ENCODE measurements around the gene TCP11L2. TPM values are rescaled to one million over a fixed set of nuclear protein-coding genes. Genes with fewer than 3 reads are reported as not detected.

The TCP11L2 gene
- 10 to 100 TPM in 6 of 7 donors, 1 to 10 TPM in 1; 8.5 to 41.7 (median 30.3) TPM for total RNA-seq
- polyA plus RNA-seq: 10 to 100 TPM; 10.3 to 13.1 TPM
- long read RNA-seq, donor 1, partial matches to known transcripts: 0 of 1 reads
- long read RNA-seq, donor 1, other reads (novel, unspliced or antisense): 0 of 1 reads
- long read RNA-seq, donor 2: 0 reads
- long read RNA-seq, donor 3, partial matches to known transcripts: 0 of 7 reads
- long read RNA-seq, donor 3, other reads (novel, unspliced or antisense): 4 of 7 reads

DNA sequence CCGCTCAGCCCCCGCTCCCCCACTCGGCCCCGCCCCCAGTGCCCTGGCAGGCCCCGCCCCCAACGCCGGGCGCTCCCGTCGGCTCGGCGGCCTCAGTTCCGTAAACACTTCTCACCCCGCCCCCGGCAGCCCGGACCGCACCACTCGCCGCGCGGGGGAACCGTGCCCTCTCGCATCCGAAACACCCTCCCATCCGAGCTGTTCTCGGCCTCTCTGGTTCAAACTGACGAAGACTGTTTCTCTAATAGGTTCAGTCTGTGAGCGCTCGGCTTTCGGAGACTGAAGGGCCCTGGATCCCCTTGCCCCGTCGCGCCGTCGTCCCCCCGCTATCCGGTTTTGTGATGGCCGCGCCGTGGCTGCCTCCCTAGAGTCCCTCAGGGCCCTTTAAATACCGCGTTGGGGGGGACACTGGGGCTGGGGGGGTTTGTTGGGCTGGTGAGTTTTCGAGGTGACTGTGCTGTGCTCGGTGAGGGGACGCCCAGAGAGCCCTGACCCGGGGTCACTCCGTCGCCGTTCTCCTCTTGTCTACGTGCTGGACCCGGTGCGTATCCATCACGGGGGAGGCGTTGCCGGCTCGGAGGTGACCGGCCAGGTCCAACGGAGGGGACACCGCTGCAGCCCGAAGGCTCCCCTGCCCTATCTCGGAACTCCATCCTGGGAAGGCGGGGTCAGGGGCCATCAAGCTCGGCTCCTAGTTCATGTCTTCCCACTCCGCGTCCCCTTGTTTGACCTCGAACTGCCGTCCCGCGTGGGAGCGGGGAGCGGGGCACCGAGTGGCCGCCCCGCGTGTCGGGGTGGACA lies at the start of gene TCP11L2:
Gene TCP11L2, plus strand, starts transcription at position 333 of the 801 bp plus-strand sequence. CDS start 8,343 bp downstream, outside the sequence.
- peak within 1 kb of the TSS; percentile 75 for H3K4me3 ChIP-seq
- H3K9me3 ChIP-seq: no peaks in the 10 kb centered on the region
- peak; percentile 87 to 93 (median 90) for DNase-seq
- 0 to 1% (median 1%) methylated on average over 51 to 74 of the region's 76 CpGs for WGBS, 3 donors
- peak within 1 kb of the TSS; percentile 86 to 89 for H3K27ac ChIP-seq
- H3K27me3 ChIP-seq: no peaks in the 10 kb centered on the region
- no peaks in the 10 kb centered on the region for H3K36me3 ChIP-seq
- no peak for TF ChIP-seq EP300 (IDR thresholded peaks at IDR 0.05)
- TF ChIP-seq POLR2A (IDR thresholded peaks at IDR 0.05): peak; percentile 55
- TF ChIP-seq, protein P1, sequence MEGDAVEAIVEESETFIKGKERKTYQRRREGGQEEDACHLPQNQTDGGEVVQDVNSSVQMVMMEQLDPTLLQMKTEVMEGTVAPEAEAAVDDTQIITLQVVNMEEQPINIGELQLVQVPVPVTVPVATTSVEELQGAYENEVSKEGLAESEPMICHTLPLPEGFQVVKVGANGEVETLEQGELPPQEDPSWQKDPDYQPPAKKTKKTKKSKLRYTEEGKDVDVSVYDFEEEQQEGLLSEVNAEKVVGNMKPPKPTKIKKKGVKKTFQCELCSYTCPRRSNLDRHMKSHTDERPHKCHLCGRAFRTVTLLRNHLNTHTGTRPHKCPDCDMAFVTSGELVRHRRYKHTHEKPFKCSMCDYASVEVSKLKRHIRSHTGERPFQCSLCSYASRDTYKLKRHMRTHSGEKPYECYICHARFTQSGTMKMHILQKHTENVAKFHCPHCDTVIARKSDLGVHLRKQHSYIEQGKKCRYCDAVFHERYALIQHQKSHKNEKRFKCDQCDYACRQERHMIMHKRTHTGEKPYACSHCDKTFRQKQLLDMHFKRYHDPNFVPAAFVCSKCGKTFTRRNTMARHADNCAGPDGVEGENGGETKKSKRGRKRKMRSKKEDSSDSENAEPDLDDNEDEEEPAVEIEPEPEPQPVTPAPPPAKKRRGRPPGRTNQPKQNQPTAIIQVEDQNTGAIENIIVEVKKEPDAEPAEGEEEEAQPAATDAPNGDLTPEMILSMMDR (IDR thresholded peaks at IDR 0.05): peak in 1 of 3 donors; percentile 28
- intact Hi-C loops (cut with DNase I): loop anchor here in 1 of 4 donors (5.0 kb wide), 1 partner anchor 55 kb away; the partner anchor contains the start of gene CKAP4
- peaks cover 7% of the 10 kb centered on the region for H3K4me1 ChIP-seq (ENCODE audit: insufficient read depth)

DNA sequence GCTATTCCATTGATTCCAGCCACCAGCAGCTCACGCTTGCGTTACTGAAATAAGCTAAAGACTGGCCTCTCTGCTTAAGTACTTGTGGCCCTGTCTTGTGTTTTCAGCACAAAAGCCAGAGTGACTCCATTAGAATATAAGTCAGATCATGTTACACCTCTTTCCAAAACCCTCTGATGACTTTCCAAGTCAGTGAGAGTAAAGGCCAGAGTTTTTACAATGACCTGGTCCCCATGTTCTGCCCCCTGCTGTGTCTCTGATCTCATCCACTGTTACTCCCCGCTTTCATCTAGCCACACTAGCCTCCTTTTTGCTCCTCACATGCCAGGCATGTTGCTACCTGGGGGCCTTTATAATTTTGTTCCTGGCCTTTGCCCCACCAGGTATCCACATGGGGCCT lies 47.8 kb upstream of the TCP11L2 start:
- Histone ChIP-seq H3K9me3 (no peaks in the 10 kb centered on the region), H3K4me3 (no peak overlapping the region), H3K36me3 (no peaks in the 10 kb centered on the region), H3K27me3 (no peaks in the 10 kb centered on the region), H3K4me1 (ENCODE audit: insufficient read depth) (peaks cover 2% of the 10 kb centered on the region), H3K27ac (no peak overlapping the region)
- TF ChIP-seq EP300 (IDR thresholded peaks at IDR 0.05): no peak
- TF ChIP-seq POLR2A (IDR thresholded peaks at IDR 0.05): no peak
- TF ChIP-seq, protein P1 (IDR thresholded peaks at IDR 0.05): no peak
- intact Hi-C loops (cut with DNase I): no loop called here
- 90 to 96% (median 92%) methylated on average over 3 of the region's 3 CpGs for WGBS, 3 donors
- DNase-seq: no peak

DNA sequence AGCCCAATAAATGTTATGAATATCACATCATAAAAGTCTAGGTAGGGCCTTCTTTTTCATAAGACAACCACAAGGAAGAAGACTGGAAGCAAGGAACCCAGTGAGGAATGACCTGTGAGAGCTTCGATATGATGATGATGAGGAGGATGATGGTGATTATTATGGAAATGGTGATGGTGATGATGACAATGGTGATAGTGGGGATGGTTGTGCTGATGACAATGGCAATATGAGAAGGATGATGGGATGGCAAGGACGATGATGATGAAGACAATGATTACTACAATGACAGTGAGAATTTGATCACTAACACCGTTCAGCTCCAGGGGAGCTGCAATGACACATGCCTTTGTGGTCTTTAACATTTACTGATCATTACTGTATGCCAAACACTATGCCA lies 47.0 kb upstream of the TCP11L2 start:
- intact Hi-C loops (cut with DNase I): no loop called here
- Histone ChIP-seq H3K27ac (no peak overlapping the region), H3K9me3 (no peaks in the 10 kb centered on the region), H3K4me1 (ENCODE audit: insufficient read depth) (no peaks in the 10 kb centered on the region), H3K27me3 (no peaks in the 10 kb centered on the region), H3K4me3 (no peak overlapping the region), H3K36me3 (no peaks in the 10 kb centered on the region)
- 89 to 93% (median 91%) methylated on average over 3 of the region's 3 CpGs for WGBS, 3 donors
- no peak for DNase-seq
- no peak for TF ChIP-seq EP300 (IDR thresholded peaks at IDR 0.05)

DNA sequence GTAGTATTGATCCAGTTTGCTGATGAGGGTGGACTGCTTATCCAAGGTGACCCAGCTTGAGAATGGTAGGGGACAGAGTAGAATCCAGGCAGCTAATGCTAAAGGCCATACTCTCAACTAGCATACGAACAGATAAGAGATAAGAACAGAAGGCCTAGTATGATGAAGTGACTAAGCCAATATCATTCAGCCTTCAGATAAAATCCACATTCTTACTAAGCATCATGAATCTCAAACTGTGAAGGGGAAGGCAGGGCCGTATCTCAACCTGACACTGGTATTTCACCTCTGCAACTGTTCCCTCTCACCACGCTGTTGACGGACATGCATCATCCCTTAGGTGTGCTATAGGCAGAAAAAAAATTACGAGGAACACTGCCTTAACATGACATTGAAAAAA lies 46.6 kb upstream of the TCP11L2 start:
- Histone ChIP-seq H3K9me3 (no peaks in the 10 kb centered on the region), H3K4me3 (no peak overlapping the region), H3K27me3 (no peaks in the 10 kb centered on the region), H3K36me3 (no peaks in the 10 kb centered on the region), H3K27ac (no peak overlapping the region), H3K4me1 (ENCODE audit: insufficient read depth) (no peaks in the 10 kb centered on the region)
- intact Hi-C loops (cut with DNase I): no loop called here
- no peak for DNase-seq
- TF ChIP-seq EP300 (IDR thresholded peaks at IDR 0.05) (no peak), POLR2A (IDR thresholded peaks at IDR 0.05) (no peak)
- TF ChIP-seq, protein P1 (IDR thresholded peaks at IDR 0.05): no peak
- 34 to 55% (median 37%) methylated on average over 5 of the region's 5 CpGs for WGBS, 3 donors

DNA sequence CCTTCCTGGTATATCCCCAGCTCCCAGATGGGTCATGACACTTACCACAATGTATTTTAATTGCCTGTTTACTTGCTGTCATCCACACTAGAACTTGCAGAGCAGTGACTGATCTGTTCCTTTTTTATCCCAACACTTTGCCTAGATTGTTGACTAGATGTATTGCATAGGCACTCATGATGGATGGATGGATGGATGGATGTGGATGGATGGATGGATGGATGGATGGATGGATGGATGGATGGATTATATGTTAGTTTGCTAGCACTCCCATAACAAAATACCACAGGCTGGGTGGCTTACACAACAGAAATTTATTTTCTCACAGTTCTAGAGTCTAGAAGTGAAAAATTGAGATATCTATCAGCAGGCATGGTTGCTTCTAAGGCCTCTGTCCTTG lies 46.0 kb upstream of the TCP11L2 start:
- DNase-seq: no peak
- intact Hi-C loops (cut with DNase I): no loop called here
- Histone ChIP-seq H3K27me3 (no peaks in the 10 kb centered on the region), H3K9me3 (no peaks in the 10 kb centered on the region), H3K4me3 (no peak overlapping the region), H3K4me1 (ENCODE audit: insufficient read depth) (no peaks in the 10 kb centered on the region), H3K36me3 (no peaks in the 10 kb centered on the region), H3K27ac (no peak overlapping the region)
- TF ChIP-seq EP300 (IDR thresholded peaks at IDR 0.05): no peak
- TF ChIP-seq POLR2A (IDR thresholded peaks at IDR 0.05): no peak
- TF ChIP-seq, protein P1 (IDR thresholded peaks at IDR 0.05): no peak

Data from ovary (tissue), 10 donors.